ENCODE results near the gene FTCD.
"Not testable (repeated sequence)": the region's sequence is repeated elsewhere in the genome, so short reads cannot be mapped to it uniquely, and the experiment has no call there.

The FTCD gene

DNA sequence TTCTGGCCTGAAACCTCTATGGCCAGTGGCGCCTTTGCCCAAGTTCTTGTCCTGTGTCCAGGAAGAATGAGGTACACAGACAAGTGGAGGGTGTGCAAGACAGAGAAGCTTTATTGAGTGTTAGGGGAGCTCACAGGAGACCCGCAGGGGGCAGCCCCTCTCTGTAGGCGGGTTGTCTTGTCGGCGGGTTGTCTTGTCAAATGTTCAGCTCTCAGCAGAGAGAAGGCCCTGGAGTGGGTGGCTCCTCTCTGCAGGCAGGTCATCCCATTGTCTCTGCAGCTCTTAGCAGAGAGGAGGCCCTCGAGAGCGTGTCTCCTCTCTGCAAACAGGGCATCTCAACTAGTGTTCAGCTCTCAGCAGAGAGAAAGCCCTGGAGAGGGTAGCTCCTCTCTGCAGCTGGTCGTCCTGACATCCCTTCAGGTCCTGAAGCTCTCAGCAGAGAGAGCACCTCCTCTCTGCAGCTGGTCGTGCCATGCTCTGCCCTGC is 46.5 kb downstream of the FTCD start:
- peak; percentile 12 for DNase-seq

DNA sequence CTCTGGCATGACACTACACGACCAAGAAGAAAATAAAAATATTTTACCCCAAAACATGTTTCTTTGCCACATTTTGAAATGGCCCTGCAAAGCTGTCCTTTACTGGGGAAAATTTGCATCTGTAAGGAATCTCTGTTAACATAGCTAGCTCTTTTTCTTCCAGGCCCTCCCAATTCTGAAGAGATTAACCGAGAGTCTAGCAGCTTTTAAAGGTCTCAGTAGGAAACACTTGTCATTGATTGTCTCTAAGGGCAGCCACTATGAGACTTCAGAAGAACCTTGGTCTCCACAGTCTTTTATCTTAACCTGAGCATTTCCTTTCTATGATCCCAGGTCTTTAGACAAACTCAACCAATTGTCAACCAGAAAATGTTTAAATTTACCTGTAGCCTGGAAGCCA is 48.0 kb downstream of the FTCD start:
- not testable (repeated sequence) for DNase-seq

DNA sequence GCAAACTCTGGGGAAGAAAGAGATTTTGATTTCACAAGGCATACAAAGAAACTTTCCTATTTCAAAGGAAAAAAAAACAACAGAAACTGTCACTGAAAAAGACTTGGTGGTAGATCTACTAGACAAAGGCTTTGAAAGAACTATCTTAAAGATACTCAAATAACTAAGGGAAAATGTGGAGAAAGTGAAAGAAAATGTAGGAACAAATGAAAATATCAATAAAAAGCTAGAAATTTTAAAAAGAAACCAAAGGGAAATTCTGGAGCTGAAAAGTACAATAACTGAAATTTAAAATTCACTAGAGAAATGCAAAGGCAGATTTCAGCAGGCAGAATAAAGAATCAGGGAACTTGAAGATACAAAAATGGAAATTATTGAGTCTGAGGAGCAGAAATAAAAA is 51.3 kb downstream of the FTCD start:
- DNase-seq, result no peak

DNA sequence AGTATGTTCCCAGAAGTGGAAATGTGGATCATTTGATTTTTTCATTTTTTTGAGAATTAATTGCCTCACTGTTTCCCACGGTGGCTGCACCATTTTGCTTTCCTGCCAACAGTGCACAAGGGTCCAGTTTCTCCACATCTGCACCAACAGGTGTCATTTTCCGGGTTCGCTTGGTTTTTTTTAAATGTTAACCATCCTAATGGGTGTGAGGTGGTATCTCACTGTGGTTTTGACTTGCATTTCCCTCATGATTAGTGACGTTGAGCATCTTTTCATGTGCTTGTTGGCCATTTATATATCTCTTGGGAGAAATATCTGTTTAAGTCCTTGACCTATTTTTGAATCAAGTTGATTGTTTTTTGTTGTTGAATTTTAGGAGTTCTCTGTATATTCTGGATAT is 54.5 kb downstream of the FTCD start:
- DNase-seq, result no peak

GRCh38 chr21:46100426-46100825 is 55.0 kb downstream of the FTCD start:
- peak; percentile 18 for DNase-seq

- no peak for DNase-seq
These were observed 55.4 kb downstream of the FTCD start for GRCh38 chr21:46100020-46100419.

DNA sequence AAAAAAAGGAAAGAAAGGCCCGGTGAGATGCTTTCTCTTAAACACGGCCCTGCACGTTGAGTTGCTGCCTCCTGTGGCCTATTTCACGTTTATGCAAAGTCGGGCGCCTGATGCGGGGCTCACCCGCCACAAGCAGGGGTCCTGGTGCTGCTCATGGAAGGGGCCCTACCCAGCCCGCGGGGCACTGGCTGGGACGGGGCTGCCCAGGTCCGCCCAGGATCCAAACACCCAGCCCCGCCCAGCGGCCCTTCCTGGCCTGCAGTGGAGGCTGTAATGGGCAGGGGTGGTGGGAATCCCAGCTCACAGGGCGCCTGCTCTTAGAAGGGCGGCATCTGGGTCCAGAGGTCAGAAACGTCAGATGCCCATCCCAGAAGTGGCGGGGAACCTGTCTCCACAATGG is 55.9 kb downstream of the FTCD start:
- DNase-seq, result peak; percentile 21

- DNase-seq, result peak; percentile 35
These were observed 56.9 kb downstream of the FTCD start for GRCh38 chr21:46098303-46099141.

GRCh38 chr21:46097336-46098293 is 57.8 kb downstream of the FTCD start, which contains the start of gene COL6A2:
COL6A2 (plus strand) TSS chr21:46098112.
- peak; percentile 74 for DNase-seq

GRCh38 chr21:46096596-46097335 is 58.6 kb downstream of the FTCD start:
- peak; percentile 23 for DNase-seq

GRCh38 chr21:46095814-46096595 is 59.4 kb downstream of the FTCD start:
- DNase-seq, result no peak

GRCh38 chr21:46095083-46095719 is 60.2 kb downstream of the FTCD start:
- DNase-seq, result no peak

GRCh38 chr21:46094401-46095082 is 60.8 kb downstream of the FTCD start:
- DNase-seq, result no peak

- DNase-seq, result no peak
These were observed 61.5 kb downstream of the FTCD start for GRCh38 chr21:46093668-46094400.

- DNase-seq, result no peak
These were observed 62.3 kb downstream of the FTCD start for GRCh38 chr21:46092811-46093667.

DNA sequence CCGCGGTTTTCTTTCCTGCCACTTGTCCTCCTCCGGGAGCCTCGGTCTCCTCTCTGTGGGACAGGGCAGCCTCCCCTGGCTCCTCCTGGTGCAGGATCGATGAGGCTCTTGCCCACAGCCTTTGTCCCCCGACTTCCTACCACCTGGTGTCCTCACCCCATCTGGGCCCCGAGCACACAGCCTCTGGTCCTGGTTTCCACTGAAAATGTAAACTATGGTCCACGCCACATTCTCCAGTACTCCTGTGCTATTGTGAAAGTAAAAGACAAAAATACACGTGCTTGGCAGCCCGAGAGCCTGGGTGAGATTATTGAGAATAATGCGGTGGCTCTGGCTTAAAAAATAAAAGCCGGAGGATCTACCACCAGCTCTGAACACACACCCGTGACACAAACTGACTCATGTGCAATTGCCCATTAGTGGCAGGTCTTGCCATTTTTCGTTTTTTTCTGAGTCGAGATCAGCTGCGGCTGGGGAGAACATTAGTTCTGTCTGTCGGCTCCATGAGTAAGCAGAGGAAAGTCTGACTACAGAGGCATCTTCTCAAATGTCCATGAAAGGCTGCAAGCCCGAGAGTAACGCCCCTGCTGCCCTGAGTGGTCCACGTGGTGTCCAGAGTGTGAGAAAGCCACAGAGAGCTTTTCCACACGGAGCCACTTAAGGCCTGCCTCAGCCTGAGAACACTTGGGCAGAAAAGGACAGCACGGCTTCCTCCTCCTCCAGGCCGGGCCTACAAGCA is 63.2 kb downstream of the FTCD start:
- DNase-seq, result no peak

GRCh38 chr21:46091631-46092025 is 63.8 kb downstream of the FTCD start:
- no peak for DNase-seq

GRCh38 chr21:46091118-46091517 is 64.3 kb downstream of the FTCD start:
- no peak for DNase-seq
